ENCODE results near the gene AOPEP. TPM values are rescaled to one million over a fixed set of nuclear protein-coding genes. Genes with fewer than 3 reads are reported as not detected.
A peak's percentile ranks its signal among the peaks of the same experiment; 100 is the strongest.

Gene AOPEP
- total and polyA plus RNA-seq, 7 donors, result 28.0 to 490 (median 184) TPM

- H3K4me1 ChIP-seq, result peaks cover 0 to 28% (median 17%) of the 10 kb centered on the region in 4 donors
- no peaks in the 10 kb centered on the region for H3K27me3 ChIP-seq
- TF ChIP-seq EP300 (IDR thresholded peaks at IDR 0.05) (no peak), POLR2AphosphoS5 (IDR thresholded peaks at IDR 0.05) (no peak), CTCF (IDR thresholded peaks at IDR 0.05) (no peak), POLR2A (IDR thresholded peaks at IDR 0.05) (no peak)
- H3K4me3 ChIP-seq, result no peak overlapping the region
- 18 to 55% methylated on average over 4 of the region's 4 CpGs for WGBS, 2 donors
- DNase-seq, result no peak
- no peaks in the 10 kb centered on the region for H3K9me3 ChIP-seq
- peak overlapping the region in 3 of 4 donors; percentile 44 to 72 (median 49) for H3K27ac ChIP-seq
- no peaks in the 10 kb centered on the region for H3K36me3 ChIP-seq
- intact Hi-C loops (cut with DNase I), result loop anchor here (5.0 kb wide), 1 partner anchor 84 kb away; no protein-coding TSS in a partner anchor
Measured at GRCh38 chr9:94913550-94913949, 187.1 kb downstream of the AOPEP start.

- H3K36me3 ChIP-seq, result no peaks in the 10 kb centered on the region
- peaks cover 0 to 42% (median 28%) of the 10 kb centered on the region in 4 donors for H3K4me1 ChIP-seq
- H3K9me3 ChIP-seq, result no peaks in the 10 kb centered on the region
- 95 to 97% methylated on average over 17 of the region's 17 CpGs for WGBS, 2 donors
- H3K4me3 ChIP-seq, result no peak overlapping the region
- no peak for DNase-seq
- no peaks in the 10 kb centered on the region for H3K27me3 ChIP-seq
- intact Hi-C loops (cut with DNase I), result no loop called here
- TF ChIP-seq EP300 (IDR thresholded peaks at IDR 0.05), result no peak
- TF ChIP-seq CTCF (IDR thresholded peaks at IDR 0.05), result no peak
- no peak for TF ChIP-seq POLR2A (IDR thresholded peaks at IDR 0.05)
- no peak for TF ChIP-seq POLR2AphosphoS5 (IDR thresholded peaks at IDR 0.05)
- H3K27ac ChIP-seq, result peak overlapping the region in 1 of 4 donors; percentile 72
Measured at GRCh38 chr9:94915476-94916450, 189.3 kb downstream of the AOPEP start.

GRCh38 chr9:94916956-94917355 lies 190.5 kb downstream of the AOPEP start:
- DNase-seq, result no peak
- H3K27ac ChIP-seq, result no peak overlapping the region
- H3K27me3 ChIP-seq, result no peaks in the 10 kb centered on the region
- H3K4me3 ChIP-seq, result no peak overlapping the region
- WGBS, 2 donors, result 83 to 88% methylated on average over 6 of the region's 6 CpGs
- H3K4me1 ChIP-seq, result peaks cover 0 to 54% (median 40%) of the 10 kb centered on the region in 4 donors
- H3K36me3 ChIP-seq, result no peaks in the 10 kb centered on the region
- no peak for TF ChIP-seq POLR2A (IDR thresholded peaks at IDR 0.05)
- TF ChIP-seq CTCF (IDR thresholded peaks at IDR 0.05), result no peak
- no peak for TF ChIP-seq EP300 (IDR thresholded peaks at IDR 0.05)
- no peak for TF ChIP-seq POLR2AphosphoS5 (IDR thresholded peaks at IDR 0.05)
- H3K9me3 ChIP-seq, result no peaks in the 10 kb centered on the region
- intact Hi-C loops (cut with DNase I), result no loop called here

- Histone ChIP-seq H3K9me3 (no peaks in the 10 kb centered on the region), H3K4me3 (no peak overlapping the region), H3K36me3 (no peaks in the 10 kb centered on the region), H3K4me1 (peaks cover 0 to 56% (median 44%) of the 10 kb centered on the region in 4 donors), H3K27me3 (no peaks in the 10 kb centered on the region), H3K27ac (no peak overlapping the region)
- no peak for TF ChIP-seq CTCF (IDR thresholded peaks at IDR 0.05)
- TF ChIP-seq POLR2AphosphoS5 (IDR thresholded peaks at IDR 0.05), result no peak
- TF ChIP-seq POLR2A (IDR thresholded peaks at IDR 0.05), result no peak
- TF ChIP-seq EP300 (IDR thresholded peaks at IDR 0.05), result no peak
- WGBS, 2 donors, result 74 to 81% methylated on average over 5 of the region's 5 CpGs
- DNase-seq, result peak; percentile 38
- intact Hi-C loops (cut with DNase I), result no loop called here
Measured at GRCh38 chr9:94918038-94918753, 191.7 kb downstream of the AOPEP start.

Measured in sigmoid colon (tissue), 7 donors.